Measurements from ENCODE around the gene NTHL1.

The NTHL1 gene

GRCh38 chr16:2078691-2079090 is 31.1 kb upstream of the NTHL1 start:
- Mint-ChIP-seq H3K9me3 (no peaks in the 10 kb centered on the region), H3K27me3 (no peaks in the 10 kb centered on the region), H3K4me3 (no peak overlapping the region), H3K27ac (no peak overlapping the region), H3K4me1 (ENCODE audit: low read depth) (no peaks in the 10 kb centered on the region), H3K36me3 (ENCODE audit: low read depth) (peaks cover 10% of the 10 kb centered on the region)

- no peaks in the 10 kb centered on the region for H3K4me1 Mint-ChIP-seq (ENCODE audit: low read depth)
- no peak overlapping the region for H3K27ac Mint-ChIP-seq
- no peaks in the 10 kb centered on the region for H3K9me3 Mint-ChIP-seq
- peaks cover 10% of the 10 kb centered on the region for H3K36me3 Mint-ChIP-seq (ENCODE audit: low read depth)
- H3K4me3 Mint-ChIP-seq, result no peak overlapping the region
- no peaks in the 10 kb centered on the region for H3K27me3 Mint-ChIP-seq
These were observed 30.5 kb upstream of the NTHL1 start for GRCh38 chr16:2078096-2078495.

- no peak overlapping the region for H3K4me3 Mint-ChIP-seq
- no peaks in the 10 kb centered on the region for H3K4me1 Mint-ChIP-seq (ENCODE audit: low read depth)
- H3K9me3 Mint-ChIP-seq, result no peaks in the 10 kb centered on the region
- H3K36me3 Mint-ChIP-seq (ENCODE audit: low read depth), result peaks cover 10% of the 10 kb centered on the region
- no peak overlapping the region for H3K27ac Mint-ChIP-seq
- H3K27me3 Mint-ChIP-seq, result no peaks in the 10 kb centered on the region
These were observed 30.1 kb upstream of the NTHL1 start for GRCh38 chr16:2077696-2078095.

GRCh38 chr16:2077016-2077415 is 29.4 kb upstream of the NTHL1 start:
- no peak overlapping the region for H3K27ac Mint-ChIP-seq
- peaks cover 10% of the 10 kb centered on the region for H3K36me3 Mint-ChIP-seq (ENCODE audit: low read depth)
- H3K4me1 Mint-ChIP-seq (ENCODE audit: low read depth), result no peaks in the 10 kb centered on the region
- H3K9me3 Mint-ChIP-seq, result no peaks in the 10 kb centered on the region
- H3K27me3 Mint-ChIP-seq, result no peaks in the 10 kb centered on the region
- H3K4me3 Mint-ChIP-seq, result no peak overlapping the region

GRCh38 chr16:2076072-2076865 is 28.6 kb upstream of the NTHL1 start:
- H3K27ac Mint-ChIP-seq, result no peak overlapping the region
- no peak overlapping the region for H3K4me3 Mint-ChIP-seq
- no peaks in the 10 kb centered on the region for H3K9me3 Mint-ChIP-seq
- H3K27me3 Mint-ChIP-seq, result no peaks in the 10 kb centered on the region
- H3K36me3 Mint-ChIP-seq (ENCODE audit: low read depth), result peaks cover 10% of the 10 kb centered on the region
- H3K4me1 Mint-ChIP-seq (ENCODE audit: low read depth), result no peaks in the 10 kb centered on the region

GRCh38 chr16:2075631-2076030 is 28.0 kb upstream of the NTHL1 start:
- Mint-ChIP-seq H3K27ac (no peak overlapping the region), H3K4me3 (no peak overlapping the region), H3K9me3 (no peaks in the 10 kb centered on the region), H3K36me3 (ENCODE audit: low read depth) (peaks cover 10% of the 10 kb centered on the region), H3K27me3 (no peaks in the 10 kb centered on the region), H3K4me1 (ENCODE audit: low read depth) (no peaks in the 10 kb centered on the region)

- Mint-ChIP-seq H3K27ac (no peak overlapping the region), H3K4me3 (no peak overlapping the region), H3K9me3 (no peaks in the 10 kb centered on the region), H3K4me1 (ENCODE audit: low read depth) (no peaks in the 10 kb centered on the region), H3K36me3 (ENCODE audit: low read depth) (peaks cover 15% of the 10 kb centered on the region), H3K27me3 (no peaks in the 10 kb centered on the region)
These were observed 26.4 kb upstream of the NTHL1 start for GRCh38 chr16:2074071-2074470.

- Mint-ChIP-seq H3K4me3 (no peak overlapping the region), H3K4me1 (ENCODE audit: low read depth) (no peaks in the 10 kb centered on the region), H3K36me3 (ENCODE audit: low read depth) (peaks cover 23% of the 10 kb centered on the region), H3K27me3 (no peaks in the 10 kb centered on the region), H3K9me3 (no peaks in the 10 kb centered on the region), H3K27ac (no peak overlapping the region)
These were observed 25.3 kb upstream of the NTHL1 start for GRCh38 chr16:2072926-2073325.

GRCh38 chr16:2071454-2072202 is 24.0 kb upstream of the NTHL1 start:
- peaks cover 22% of the 10 kb centered on the region for H3K36me3 Mint-ChIP-seq (ENCODE audit: low read depth)
- H3K27me3 Mint-ChIP-seq, result no peaks in the 10 kb centered on the region
- H3K4me3 Mint-ChIP-seq, result no peak overlapping the region
- no peaks in the 10 kb centered on the region for H3K9me3 Mint-ChIP-seq
- H3K27ac Mint-ChIP-seq, result no peak overlapping the region
- H3K4me1 Mint-ChIP-seq (ENCODE audit: low read depth), result no peaks in the 10 kb centered on the region

GRCh38 chr16:2070576-2071453 is 23.2 kb upstream of the NTHL1 start:
- no peaks in the 10 kb centered on the region for H3K27me3 Mint-ChIP-seq
- H3K4me3 Mint-ChIP-seq, result no peak overlapping the region
- no peaks in the 10 kb centered on the region for H3K4me1 Mint-ChIP-seq (ENCODE audit: low read depth)
- peaks cover 27% of the 10 kb centered on the region for H3K36me3 Mint-ChIP-seq (ENCODE audit: low read depth)
- H3K9me3 Mint-ChIP-seq, result no peaks in the 10 kb centered on the region
- H3K27ac Mint-ChIP-seq, result no peak overlapping the region

- H3K27ac Mint-ChIP-seq, result no peak overlapping the region
- H3K4me1 Mint-ChIP-seq (ENCODE audit: low read depth), result no peaks in the 10 kb centered on the region
- H3K36me3 Mint-ChIP-seq (ENCODE audit: low read depth), result peaks cover 25% of the 10 kb centered on the region
- H3K4me3 Mint-ChIP-seq, result no peak overlapping the region
- H3K27me3 Mint-ChIP-seq, result no peaks in the 10 kb centered on the region
- no peaks in the 10 kb centered on the region for H3K9me3 Mint-ChIP-seq
These were observed 18.5 kb upstream of the NTHL1 start for GRCh38 chr16:2066139-2066538.

- Mint-ChIP-seq H3K4me1 (ENCODE audit: low read depth) (no peaks in the 10 kb centered on the region), H3K27me3 (no peaks in the 10 kb centered on the region), H3K36me3 (ENCODE audit: low read depth) (peaks cover 20% of the 10 kb centered on the region), H3K27ac (no peak overlapping the region), H3K4me3 (no peak overlapping the region), H3K9me3 (no peaks in the 10 kb centered on the region)
These were observed 16.8 kb upstream of the NTHL1 start for GRCh38 chr16:2064368-2064945.

- Mint-ChIP-seq H3K27ac (no peak overlapping the region), H3K36me3 (ENCODE audit: low read depth) (peaks cover 17% of the 10 kb centered on the region), H3K4me1 (ENCODE audit: low read depth) (no peaks in the 10 kb centered on the region), H3K27me3 (no peaks in the 10 kb centered on the region), H3K4me3 (no peak overlapping the region), H3K9me3 (no peaks in the 10 kb centered on the region)
These were observed 16.2 kb upstream of the NTHL1 start for GRCh38 chr16:2063861-2064260.

GRCh38 chr16:2062801-2063200 is 15.2 kb upstream of the NTHL1 start:
- Mint-ChIP-seq H3K4me1 (ENCODE audit: low read depth) (no peaks in the 10 kb centered on the region), H3K36me3 (ENCODE audit: low read depth) (peaks cover 12% of the 10 kb centered on the region), H3K27ac (no peak overlapping the region), H3K27me3 (no peaks in the 10 kb centered on the region), H3K4me3 (no peak overlapping the region), H3K9me3 (no peaks in the 10 kb centered on the region)

Data from stimulated activated naive CD8-positive, alpha-beta T cell treated with anti-CD3 and anti-CD28 coated beads, Interleukin-15, Interleukin-2, amounts not matched to agents 100 ng/mL and 50 ng/mL, for 24 hours (primary cell).